Measurements from ENCODE around the gene ABCD4.

- no peak for TF ChIP-seq POLR2A (IDR thresholded peaks at IDR 0.05)
- TF ChIP-seq CTCF (IDR thresholded peaks at IDR 0.05 in 8 of 11, conservative IDR thresholded peaks at IDR 0.05 in 3 of 11): no peak
Observed at GRCh38 chr14:74309125-74310022, 6.6 kb upstream of the ABCD4 start.
